Germinal center (tissue), 1 donor: ENCODE data around the gene FZD7.

ENCODE experiments used
- DNase-seq: peaks from one replicate; pipeline ENCODE4 v3.0.0; 2012; ENCODE audit warnings: mixed read lengths, low spot score

FZD7 gene

DNA sequence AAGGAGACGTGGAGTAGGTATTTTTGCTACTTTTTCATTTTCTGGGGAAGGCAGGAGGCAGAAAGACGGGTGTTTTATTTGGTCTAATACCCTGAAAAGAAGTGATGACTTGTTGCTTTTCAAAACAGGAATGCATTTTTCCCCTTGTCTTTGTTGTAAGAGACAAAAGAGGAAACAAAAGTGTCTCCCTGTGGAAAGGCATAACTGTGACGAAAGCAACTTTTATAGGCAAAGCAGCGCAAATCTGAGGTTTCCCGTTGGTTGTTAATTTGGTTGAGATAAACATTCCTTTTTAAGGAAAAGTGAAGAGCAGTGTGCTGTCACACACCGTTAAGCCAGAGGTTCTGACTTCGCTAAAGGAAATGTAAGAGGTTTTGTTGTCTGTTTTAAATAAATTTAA, 3.4 kb downstream of the FZD7 start:
- no peak for DNase-seq

DNA sequence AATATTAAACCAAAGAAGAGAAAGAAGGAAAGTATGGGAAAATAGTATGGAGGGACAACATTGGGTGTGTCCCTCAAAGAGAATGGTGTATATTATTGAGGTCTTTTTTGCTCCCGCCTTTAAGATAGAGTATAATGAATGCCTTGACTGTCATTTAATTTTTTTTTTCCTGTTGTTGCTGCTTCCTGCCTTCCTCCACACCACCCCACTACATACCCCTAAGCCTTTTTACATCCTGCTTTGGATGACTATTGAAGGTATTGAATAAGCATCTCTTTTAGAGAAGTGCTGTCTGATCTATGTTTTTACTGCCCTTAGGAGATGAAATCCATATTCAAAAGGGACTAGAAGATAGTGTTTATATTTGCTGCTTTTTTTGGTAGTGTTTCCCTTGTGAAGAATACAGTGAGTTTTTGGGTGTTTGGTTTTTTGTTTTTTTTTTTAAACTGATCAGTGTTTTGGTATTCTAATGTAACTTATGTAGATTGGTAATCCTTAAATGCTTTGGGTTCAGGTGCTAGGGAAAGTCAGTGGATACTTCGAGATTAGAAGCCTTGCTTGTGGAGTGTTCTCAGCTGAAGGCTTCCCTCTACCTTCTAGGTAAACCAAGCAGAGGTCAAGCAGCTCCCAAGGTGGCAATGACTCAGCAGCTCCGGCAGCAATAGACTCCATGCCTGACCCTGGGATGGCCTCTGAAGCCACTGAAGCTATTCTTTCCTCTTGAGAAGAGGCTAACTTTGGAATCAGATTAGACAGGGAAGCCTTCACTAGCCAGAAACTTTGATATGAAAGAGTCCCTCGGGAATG, 5.0 kb downstream of the FZD7 start:
- no peak for DNase-seq

DNA sequence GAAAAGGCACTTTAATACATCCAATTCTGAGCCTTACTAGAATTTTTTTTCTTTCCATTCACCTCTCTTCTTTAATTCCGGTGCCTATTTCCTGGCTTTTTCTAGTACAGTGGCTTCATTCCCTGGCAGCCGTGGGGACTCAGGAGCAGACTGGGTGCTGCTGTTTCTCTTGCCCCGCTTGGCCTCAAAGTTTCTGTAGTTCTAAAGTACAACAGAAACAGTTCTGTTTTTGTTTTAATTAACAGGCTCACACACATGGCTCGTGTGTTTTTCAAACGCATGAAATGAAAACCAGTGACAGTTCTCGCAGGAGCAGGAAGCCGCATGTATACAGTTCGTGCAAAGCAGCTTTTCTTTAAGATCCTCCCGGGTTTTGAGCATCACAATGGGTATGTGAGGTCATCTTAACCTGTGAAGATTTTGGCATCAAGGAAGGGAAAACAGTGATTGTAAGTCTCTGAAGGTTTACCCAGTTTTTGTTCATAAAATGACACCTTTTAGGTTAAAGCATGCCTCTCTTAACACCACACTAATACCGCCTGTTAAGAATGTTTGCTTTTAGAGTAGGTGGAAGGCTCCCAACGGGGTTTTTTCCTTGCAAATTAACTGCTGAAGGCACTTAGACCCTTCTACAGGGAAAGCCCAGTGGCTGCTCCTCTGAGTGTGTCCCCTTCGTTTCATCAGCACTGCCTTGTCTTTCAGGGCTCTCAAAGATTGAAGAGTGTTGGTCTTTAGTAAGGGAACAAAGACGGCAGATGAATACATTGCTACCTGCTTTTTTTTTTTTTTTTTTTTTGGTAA, 5.8 kb downstream of the FZD7 start:
- no peak for DNase-seq

DNA sequence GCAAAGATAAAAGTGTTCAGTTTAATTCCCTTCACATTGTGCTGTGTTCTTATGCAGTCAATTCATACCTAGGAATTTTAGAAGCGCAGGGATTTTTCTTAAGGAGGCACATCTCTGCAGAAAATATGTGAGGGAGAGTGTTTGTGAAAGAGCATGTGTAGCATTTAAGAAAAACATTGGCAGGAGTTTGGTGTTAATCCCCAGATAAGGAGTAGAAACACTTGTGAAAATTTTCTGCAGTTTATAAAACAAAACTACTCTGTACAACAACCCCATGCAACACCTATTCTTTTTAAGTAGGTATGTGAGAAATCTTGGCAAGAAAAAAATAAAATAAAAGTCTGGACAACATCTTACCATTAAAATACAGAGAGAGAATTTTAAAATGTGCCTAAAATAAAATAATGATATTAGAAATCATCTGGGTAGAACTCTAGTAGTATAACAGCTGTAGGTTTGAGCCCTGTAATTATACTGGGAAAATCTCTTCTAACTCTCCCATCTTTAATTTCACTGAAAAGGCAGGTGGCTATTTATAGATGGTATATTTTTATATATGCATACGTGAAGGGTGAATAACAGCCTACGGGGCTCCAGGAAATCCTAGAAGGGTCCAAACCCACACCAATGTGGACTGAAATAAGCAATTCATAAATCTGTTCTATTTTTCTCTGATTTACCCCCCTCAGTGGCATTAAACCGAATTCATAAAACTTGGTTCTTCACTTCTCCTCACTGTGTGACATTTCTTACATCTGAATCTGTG, 6.6 kb downstream of the FZD7 start:
- no peak for DNase-seq

DNA sequence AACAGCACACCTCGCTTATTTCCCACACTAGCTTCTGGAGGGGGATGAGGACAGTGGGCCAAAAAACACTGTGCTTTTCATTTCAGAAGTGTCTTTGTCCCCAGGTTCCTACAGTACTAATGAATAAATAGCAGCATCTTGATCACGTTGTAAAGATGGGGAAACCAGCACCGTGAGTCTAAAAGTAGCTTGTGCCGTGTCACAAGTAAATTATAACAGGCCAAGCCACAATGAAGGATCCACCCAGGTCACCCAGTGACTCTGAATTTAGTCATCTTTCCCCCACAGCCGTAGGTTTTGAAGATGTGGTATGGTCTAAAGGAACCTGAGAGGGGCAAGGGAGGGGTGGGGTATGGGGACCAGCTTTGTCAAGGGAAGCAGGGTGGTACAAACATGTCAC, 8.8 kb downstream of the FZD7 start:
- DNase-seq: no peak

DNA sequence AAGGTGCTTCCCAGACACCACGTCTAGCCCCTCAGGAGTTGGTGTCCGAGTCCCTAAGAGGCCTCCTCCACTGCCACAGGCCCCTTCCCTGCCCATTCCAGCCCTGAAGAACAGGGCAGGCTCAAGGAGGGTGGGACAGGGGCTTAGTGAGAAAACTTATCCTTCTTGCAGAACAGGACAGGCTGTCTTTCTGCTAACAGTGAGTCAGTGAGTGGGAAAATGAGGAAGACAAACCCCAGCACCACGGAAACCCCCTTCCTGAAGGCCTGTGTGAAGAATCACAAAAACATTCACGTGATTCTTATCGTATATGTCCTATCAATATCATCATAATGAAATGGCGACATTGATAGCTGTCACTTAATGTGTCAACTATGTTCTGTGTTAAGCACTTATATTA, 9.8 kb downstream of the FZD7 start:
- no peak for DNase-seq

DNA sequence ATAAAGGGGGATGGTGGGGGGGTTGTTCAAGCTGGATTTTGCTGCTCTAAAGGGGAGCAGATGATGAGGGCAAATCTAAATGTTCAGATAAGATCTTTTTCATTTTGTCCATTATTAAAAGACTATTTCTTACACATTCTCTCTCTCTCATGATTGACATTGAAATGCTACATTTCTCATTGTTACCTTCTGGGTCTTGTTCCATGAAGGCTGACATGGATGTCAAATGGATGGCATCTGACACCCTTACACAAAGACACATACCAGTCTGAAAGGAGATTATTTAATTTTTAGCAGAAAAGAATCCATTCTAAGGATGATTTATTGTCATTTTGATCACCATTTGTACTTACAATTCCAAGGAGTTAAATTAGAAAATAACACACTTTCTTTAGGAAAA, 11.1 kb downstream of the FZD7 start:
- no peak for DNase-seq

DNA sequence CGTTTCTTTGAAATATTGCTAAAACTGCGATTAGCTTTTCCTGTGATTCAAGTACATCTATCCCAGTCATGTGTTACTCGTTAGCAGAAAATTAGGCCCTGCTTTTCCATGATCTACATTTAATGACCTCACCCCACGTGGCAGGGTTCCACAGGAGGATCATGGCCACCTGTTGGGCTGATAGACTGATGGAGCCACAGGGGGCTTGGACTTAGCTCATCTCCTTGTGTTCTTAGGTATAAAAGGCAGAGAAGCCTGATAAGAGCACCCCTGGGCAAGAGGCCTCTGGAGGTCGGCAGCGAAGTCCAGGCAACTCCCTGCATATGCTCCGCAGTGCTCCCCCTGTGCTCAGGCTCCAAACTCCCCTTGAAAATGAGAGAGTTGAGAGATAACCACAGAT, 12.9 kb downstream of the FZD7 start:
- DNase-seq: no peak

DNA sequence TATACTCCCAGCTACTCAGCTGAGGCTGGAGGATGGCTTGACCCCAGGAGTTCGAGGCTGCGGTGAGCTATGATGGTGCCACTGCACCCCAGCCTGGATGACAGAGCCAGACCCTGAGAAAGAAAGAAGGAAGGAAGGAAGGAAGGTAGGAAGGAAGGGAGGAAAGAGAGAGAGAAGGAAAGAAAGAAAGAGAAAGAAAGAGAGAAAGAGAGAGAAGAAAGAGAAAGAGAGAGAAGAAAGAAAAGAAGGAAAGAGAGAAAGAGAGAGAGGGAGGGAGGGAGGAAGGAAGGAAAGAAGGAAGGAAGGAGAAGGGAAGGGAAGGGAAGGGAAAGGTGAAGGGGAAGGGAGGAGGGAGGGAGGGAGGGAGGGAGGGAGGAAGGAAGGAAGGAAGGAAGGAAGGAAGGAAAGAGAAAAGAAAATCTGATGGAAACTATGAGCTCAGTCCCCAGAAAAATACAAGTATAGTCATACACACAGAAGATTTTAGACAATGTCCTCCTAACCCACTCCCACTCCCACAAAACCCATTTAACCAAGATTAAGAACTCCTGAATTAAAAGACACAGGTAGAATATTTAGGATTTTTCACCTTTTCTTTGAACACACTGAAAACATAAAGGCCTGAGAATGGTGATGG, 15.6 kb downstream of the FZD7 start:
- no peak for DNase-seq

DNA sequence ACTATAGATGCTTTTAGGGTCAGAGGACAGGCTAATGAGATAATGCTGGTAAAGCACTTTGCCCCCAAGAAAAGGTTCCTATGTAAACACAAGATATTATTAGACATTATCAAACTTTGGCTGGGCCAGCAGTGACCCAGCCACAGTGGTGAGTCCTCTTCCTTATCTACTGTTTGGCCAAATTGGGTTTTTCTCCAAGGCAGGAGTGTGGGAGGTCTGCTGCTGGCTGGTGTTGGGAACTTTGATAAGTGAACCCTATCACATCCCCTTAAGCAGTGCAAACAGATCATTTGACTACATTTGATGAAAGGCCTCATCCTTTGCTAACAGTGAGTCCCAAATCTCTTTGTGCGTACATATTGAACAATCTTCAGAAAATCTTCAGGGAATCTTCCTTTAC, 16.2 kb downstream of the FZD7 start:
- DNase-seq: no peak

DNA sequence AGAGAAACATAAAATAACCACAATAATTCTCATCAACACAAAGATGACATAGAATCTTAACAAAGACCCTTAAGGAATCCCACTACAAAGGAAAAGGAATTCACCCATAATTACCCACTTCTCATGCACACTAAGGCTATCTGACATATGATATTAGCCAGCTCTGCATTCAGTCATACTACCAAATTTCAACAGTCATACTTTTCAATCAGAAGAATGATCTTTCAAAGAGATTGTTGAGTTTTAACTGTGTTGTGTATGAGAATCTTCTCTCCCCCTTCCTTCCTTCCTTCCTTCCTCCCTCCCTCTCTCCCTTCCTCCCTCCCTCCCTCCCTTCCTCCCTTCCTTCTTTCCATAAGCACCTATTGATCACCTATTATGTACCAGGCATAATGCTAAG, 17.0 kb downstream of the FZD7 start:
- DNase-seq: no peak

DNA sequence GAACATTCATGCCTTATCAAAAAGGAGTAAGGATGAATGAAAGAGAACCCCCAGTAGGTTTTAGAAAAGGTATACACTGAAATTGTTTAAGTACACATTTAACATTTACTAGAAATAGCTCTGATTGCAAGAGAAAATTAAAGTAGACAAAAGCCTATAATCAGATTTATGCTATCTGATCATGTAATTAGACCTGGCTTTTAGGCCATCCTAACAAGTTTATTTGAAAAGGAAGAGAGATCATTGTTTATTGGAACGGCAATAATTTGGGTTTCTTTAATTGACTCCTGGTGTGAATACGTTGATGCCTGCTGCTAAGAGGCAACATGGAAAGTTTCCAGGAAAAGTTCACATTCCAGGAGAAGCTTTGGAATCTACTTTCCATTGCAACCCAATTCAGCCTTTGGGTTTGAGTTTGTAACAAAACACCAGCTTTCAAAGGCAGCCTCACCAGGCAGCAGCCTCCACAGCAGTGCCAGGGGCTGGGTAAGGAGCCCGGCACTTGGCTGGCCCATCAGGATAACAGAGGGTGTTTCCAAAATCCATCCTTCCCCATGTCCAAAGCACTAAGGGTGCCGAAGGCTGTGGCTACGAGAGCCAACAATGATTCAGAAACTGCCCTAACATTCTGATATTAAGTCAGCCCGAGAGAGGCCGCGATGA, 18.0 kb downstream of the FZD7 start:
- no peak for DNase-seq

DNA sequence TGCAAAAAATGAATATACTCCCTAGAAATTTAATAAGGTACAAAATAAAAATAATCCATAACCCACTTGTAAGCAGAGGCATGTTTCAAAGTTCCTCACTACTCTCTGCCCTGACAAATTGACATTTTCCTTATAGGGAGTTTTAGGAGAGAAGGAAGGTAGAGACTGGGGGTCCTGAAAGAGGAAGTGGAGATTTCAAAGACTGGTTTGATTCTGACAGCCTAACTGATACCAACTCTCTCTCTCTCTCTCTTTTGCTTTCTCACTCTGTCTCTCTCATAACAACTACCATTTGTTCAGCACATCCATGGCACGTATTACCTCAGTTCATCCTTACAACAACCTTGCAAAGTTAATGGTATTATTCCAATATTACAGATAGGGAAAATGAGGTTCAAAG, 18.6 kb downstream of the FZD7 start:
- DNase-seq: no peak

DNA sequence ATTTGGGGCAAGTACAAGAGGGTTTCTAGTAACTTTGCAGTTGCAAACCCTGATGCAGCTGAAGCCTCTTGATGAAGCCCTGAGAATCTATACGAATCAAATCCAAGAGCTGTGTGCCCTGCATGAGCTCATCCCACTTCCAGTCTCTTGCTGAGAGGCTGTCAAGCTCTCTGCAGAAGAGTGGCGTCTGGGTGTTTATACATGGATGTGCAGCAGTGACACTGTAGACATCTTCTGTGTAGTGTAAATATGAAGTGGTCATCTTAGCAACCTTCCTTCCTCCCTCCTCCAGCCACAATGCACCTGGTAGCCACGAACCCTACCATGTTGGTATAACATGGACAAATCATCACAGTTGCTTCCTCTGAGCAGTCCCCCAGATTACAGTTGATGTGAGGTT, 21.0 kb downstream of the FZD7 start:
- no peak for DNase-seq

DNA sequence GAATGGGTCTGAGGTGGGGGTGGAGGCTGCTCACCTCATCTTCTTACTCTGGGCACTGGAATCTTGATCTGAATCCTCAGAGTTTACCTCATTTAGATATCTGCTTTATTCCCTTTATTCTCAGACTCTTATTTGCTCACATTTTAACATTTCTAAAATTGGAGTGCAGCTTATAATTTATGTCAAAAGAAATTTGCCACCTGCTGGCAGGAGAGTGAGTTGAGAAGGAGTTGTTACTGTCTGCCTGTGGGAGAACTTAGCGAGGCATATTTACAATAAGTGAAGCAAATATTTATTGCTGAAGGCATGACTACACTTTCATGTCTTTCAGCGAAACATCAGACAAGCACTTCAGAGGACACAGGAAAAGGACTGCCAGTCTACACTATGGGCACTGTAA, 23.0 kb downstream of the FZD7 start:
- DNase-seq: no peak

DNA sequence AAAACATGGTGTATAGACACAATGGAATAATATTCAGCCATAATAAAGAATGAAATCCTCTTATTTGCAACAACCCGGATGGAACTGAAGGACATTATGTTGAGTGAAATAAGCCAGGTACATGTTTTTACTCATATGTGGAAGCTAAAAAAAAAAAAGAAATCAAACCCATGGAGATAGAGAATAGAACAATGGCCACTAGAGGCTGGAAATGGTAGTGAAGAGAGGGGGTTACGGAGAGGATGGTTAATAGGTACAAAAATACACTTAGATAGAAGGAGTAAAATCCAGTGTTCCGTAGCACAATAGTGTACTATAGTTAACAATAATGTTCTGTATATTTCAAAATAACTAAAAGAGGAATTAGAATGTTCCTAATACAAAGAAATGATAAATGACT, 26.6 kb downstream of the FZD7 start:
- no peak for DNase-seq

DNA sequence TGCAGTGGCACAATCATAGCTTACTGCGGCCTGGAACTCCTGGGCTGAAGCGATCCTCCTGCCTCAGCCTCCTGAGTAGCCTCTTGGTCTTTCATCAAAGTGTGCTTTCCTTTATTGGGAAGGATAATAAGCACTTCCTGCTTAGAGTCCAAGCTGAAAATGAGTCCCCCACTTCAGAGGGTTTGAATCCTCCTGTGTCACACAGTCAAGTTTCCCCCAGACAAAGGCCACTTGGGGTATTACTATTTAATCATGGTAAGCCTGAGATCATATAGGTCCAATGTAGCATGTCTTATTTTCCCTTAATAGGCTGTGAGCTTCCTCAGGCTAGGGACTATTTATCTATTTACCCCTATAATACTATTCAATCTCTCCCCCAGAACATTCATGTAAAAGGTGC, 28.0 kb downstream of the FZD7 start:
- DNase-seq: no peak

DNA sequence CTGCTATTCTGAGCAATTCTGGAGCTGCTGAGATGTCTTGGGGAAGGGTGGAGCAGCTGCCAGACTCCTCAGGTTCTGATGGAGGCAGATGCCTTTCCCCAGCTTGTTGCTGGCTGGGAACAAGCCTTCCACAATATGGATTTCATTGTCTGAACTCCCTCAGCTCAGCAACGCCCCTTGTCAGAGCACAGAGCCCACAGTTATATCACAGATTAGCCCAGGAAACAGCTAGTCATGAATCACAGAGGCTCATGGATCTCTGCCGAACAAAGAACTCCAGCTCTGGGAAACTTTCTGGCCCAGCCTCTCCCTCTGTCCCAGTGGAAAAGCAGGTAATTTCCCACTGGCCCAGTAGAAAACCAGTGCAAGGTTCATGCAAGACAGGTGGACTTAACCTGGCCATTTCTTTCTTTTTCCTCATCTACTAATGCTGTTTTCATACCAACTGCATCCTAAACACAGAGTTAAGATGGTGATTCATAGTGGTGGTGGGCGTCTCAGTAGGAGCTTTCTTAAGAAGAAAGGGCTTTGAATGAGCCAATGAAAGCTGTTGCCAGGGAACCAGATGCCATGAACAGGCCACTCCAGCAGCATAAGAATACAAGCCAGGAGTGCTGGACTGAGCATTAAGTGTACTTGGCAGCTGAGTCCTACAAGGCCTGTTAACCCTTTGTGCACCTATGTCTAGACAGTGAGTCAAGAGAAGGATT, 30.7 kb downstream of the FZD7 start:
- no peak for DNase-seq

DNA sequence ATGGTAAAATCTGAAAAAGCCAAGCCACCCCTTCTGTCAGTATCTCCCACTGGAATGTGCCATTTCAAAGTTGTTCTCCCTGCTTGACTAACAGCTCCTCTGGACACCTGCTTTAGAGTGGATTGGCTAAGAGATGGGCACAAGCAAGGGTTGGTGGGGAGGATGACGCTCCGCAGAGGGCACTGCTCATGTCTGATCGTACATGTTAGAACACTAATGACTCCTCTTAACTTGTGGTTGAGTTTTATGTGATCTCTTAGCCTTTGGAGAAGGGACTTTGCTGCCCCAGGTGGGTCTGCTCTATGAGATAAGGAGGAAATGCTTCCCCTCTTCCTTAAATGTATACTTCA, 31.2 kb downstream of the FZD7 start:
- DNase-seq: no peak

DNA sequence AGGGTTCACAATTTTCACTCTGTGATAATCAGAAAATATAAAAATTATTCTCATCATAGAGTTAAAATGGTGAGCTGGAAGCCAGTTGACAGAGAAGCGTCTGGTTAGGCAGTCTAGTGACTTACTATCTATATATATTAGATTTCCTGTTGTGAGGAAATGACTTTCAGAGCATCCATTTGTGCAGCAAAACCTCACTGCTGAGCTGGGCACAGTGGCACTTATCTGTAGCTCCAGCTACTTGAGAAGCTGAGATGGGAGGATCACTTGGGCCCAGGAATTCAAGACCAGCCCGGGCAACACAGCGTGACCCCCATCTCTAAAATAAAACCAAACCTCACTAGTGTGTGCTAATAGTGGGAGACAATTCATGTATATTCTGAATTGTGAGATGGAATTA, 32.2 kb downstream of the FZD7 start:
- DNase-seq: no peak

DNA sequence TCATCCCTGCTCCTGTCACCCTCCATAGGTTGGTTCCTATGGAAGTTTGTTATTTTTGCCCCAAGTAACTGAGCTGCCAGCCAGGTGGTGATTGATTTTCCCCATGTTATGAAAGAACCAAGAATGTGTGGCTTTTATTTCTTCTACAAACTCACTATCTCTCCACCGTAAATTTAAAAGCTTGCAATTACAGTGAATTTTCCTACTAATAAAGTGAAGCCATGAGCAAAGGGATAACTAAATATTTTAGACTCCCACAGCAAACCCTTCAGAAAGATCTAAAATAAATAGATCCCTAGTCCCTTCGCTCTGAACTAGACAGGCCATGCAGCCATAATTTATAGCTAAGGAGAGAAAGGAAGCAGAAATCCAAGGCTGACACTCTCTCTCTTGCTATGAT, 33.2 kb downstream of the FZD7 start:
- DNase-seq: no peak
